Ureter (tissue), 1 donor: ENCODE results near the gene SRSF8. TPM values are rescaled to one million over a fixed set of nuclear protein-coding genes. Genes with fewer than 3 reads are reported as not detected.
"Not testable (repeated sequence)": the region's sequence is repeated elsewhere in the genome, so short reads cannot be mapped to it uniquely, and the experiment has no call there.

Experiments used
- DNase-seq: peaks from one replicate; pipeline ENCODE4 v3.0.0-alpha.2; 2020; ENCODE audit warnings: low spot score
- total RNA-seq: library from RNA; stranded (reverse); gene quantifications from one replicate; pipeline ENCODE4 v1.2.4, GENCODE V29; 2023
- donor health status: DM: yes; HTN: yes; CAD: no.

SRSF8 gene
- total RNA-seq, 1 donor from 2014 or later = 58.0 TPM

GRCh38 chr11:95095858-95096587 lies 29.3 kb downstream of the SRSF8 start:
- DNase-seq = no peak

- no peak for DNase-seq
Measured at GRCh38 chr11:95097209-95097608, 30.5 kb downstream of the SRSF8 start.

- no peak for DNase-seq
Measured at GRCh38 chr11:95098826-95099225, 32.1 kb downstream of the SRSF8 start.

GRCh38 chr11:95100191-95100648 lies 33.5 kb downstream of the SRSF8 start:
- no peak for DNase-seq

- no peak for DNase-seq
Measured at GRCh38 chr11:95100856-95101507, 34.3 kb downstream of the SRSF8 start.

- DNase-seq = no peak
Measured at GRCh38 chr11:95101935-95102334, 35.2 kb downstream of the SRSF8 start.

GRCh38 chr11:95102733-95103132 lies 36.0 kb downstream of the SRSF8 start:
- DNase-seq = no peak

- no peak for DNase-seq
Measured at GRCh38 chr11:95103701-95104100, 37.0 kb downstream of the SRSF8 start.

GRCh38 chr11:95104121-95104830 lies 37.6 kb downstream of the SRSF8 start:
- DNase-seq = no peak

- DNase-seq = no peak
Measured at GRCh38 chr11:95104856-95105255, 38.1 kb downstream of the SRSF8 start.

GRCh38 chr11:95108159-95108611 lies 41.5 kb downstream of the SRSF8 start:
- DNase-seq = no peak

- no peak for DNase-seq
Measured at GRCh38 chr11:95108671-95109551, 42.2 kb downstream of the SRSF8 start.

- not testable (repeated sequence) for DNase-seq
Measured at GRCh38 chr11:95111471-95111870, 44.8 kb downstream of the SRSF8 start.

GRCh38 chr11:95111923-95112540 lies 45.3 kb downstream of the SRSF8 start:
- no peak for DNase-seq

GRCh38 chr11:95115597-95115996 lies 48.9 kb downstream of the SRSF8 start:
- no peak for DNase-seq

GRCh38 chr11:95119361-95120060 lies 52.8 kb downstream of the SRSF8 start:
- no peak for DNase-seq
